HG03175 (cell line): Measurements from ENCODE around the gene CLDN14.
A peak's percentile ranks its signal among the peaks of the same experiment; 100 is the strongest.

Experiments
- ATAC-seq: cut with Tn5 transposase; IDR thresholded peaks from one replicate; pipeline ENCODE4 v1.9.1; 2021; ENCODE audit warnings: mild to moderate bottlenecking, moderate library complexity; ENCODE audit not compliant: unreplicated experiment

The CLDN14 gene

GRCh38 chr21:36436829-36437744 lies 42.8 kb downstream of the CLDN14 start:
- ATAC-seq, result no peak

GRCh38 chr21:36434144-36434543 lies 45.8 kb downstream of the CLDN14 start:
- no peak for ATAC-seq

DNA sequence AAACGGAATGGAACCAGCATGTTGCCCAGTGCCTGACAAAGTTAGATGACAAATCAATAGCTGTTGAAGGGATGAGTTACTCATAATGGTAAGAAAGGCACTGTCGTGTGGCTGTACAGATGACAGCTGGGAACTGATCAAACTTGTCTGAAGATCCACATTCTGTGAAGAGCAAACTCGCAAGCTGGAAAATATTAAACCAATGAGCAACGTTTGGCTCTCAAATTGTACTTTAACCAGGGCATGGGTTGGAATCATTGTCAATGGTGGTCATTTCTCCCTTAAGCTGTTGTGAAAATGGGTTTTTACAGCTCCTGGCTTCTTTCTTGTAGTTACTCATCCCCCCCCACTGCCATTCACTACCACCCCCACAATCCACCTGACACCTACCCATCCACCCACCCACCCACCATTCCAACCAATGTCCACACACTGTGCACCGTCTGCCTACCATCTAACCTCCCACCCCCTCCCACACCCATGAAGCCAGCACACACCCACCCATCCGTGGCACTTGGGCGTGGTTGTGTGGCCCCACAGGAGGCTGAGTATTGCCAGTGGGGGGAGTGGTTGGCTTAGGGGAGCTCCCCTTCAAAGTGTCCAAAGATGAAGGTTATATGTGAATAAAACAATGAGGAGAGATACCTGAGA lies 46.7 kb downstream of the CLDN14 start:
- ATAC-seq, result no peak

DNA sequence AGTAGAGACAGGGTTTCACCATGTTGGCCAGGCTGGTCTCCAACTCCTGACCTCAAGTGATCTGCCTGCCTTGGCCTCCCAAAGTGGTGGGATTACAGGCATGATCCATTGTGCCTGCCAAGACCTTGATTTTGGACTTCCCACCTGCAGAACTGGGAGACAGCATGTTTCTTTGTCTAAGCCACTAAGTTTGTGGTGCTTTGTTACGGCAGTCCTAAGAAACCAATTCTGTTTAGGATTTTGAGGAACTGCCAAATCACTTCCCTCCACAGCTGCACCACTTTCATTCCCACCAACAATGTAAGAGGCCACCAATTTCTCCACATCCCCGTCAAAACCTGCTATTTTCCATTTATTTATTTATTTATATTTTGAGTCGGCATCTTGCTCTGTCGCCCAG lies 48.7 kb downstream of the CLDN14 start:
- ATAC-seq, result no peak

- no peak for ATAC-seq
These were observed 49.1 kb downstream of the CLDN14 start for GRCh38 chr21:36430841-36431240.

DNA sequence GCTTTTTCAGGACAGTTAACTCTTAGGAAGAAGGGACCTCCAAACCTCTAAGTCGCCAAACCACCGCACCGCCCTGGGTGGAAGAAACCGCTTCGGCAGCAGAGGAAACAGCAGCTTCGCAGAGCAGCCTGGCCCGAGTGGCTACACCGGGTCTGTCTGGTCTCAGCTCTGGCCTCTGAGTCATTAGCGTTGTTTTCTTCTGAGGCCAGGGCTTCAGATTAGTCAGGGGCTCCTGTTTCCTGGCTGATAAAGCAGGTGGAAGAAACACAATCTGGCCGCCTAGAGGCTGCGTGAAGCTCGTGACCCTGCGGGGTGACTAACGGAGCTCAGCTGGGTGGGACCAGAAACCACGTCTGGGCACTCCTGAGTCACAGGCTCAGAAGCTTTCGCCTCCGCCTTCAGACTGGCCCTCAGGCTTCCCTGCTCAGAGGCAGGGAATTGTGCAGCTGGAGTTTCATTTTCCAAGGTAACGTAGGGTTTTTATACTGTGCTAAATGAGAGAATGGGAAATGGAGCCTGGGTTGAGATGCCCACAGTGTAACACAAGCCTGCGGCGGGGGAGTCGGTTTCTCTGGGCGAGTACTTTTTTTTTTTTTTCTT lies 49.9 kb downstream of the CLDN14 start:
- peak; percentile 88 for ATAC-seq

DNA sequence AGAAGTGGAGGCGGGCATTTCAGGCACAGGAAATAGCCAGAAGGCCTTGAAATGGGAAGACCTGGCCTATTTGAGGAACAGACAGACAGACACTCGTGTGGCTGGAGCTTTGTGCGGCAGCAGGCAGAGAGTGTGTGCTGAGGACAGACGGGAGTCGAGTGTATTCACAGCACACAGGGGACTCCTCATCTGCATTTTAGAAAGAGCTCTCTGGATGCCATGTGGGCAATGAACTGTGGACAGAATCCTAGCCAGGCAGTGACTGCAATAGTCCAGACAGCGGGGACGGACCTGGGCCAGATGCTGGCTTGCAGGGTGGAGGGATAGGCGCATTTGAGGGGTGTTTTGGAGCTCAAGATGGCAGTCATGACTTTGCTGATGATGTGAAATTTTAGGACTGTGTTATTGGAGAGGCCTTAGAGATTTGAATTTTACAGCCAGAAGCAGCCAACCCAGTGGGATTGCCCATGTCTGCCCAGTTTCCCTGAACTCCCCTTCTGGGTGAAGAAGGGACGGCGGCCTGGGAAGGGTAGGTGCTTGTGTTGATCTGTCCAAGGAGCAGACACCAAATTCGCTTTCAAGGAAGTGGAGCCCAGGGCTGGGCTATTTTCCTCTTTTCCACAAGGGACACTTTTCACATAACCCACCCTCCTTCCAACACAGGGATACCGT lies 51.0 kb downstream of the CLDN14 start:
- ATAC-seq, result no peak

- no peak for ATAC-seq
These were observed 52.4 kb downstream of the CLDN14 start for GRCh38 chr21:36427502-36427901.

DNA sequence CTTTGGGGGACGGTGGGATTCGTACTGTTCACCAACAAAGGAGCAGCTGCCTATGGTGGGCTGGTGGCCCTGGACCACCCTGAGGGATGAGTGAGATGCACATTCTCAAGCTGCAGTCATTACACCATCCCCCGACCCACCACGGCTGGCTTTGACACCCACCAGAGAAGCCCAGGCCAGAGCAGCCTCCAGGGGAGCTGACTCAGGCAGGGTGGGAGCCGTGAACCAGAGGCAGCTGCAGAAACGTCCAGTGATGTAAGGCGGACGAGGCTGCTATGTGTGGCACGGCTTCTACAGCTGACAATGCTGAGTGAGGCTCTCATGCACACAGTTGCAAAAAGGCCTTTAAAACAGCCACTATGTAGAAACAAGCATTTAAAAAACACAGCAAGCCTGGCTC lies 54.6 kb downstream of the CLDN14 start:
- ATAC-seq, result no peak

DNA sequence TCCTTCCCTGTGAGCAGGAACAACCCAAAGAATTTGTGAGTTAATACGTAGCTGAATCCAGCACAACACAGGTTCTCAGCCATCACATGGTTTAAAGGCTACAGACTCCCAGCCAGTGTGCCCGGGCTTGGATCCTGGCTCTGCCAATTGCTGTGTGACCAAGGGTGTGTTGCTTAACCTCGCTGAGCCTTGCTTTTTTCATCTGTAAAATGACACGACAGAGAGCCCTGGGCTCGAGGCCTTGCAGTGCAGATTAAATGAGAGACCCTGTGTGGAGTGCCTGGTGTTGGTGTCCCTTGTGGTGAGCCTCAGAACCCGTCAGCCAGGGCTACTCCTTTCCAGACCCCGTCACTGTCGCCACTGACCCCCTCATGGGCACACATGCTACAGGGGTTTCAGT lies 55.3 kb downstream of the CLDN14 start:
- no peak for ATAC-seq

DNA sequence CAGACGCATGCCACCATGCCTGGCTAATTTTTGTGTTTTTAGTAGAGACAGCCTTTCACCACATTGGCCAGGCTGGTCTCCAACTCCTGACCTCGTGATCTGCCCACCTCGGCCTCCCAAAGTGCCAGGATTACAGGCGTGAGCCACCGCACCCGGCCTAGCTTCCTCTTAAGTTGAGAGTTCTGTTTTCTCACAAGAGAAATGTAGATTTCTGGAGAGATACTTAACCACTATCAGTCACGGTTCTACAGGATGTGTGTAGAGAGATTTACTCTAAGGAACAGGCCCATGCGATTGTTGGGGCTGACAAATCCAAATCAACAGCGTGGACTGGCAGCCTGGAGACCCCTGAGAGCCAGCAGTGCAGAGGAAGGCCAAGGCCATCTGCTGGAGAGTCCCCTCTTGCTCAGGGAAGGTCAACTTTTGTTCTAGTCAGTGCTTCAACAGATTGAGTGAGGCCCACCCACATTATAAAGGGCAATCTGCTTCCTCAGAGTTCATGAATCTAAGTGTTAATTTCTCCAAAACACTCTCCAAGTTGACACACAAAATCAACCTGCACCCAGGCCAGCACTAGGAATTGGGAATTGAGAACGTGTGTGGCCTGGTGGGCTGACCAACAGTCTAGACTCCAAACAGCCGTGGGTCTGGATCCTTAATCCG lies 56.0 kb downstream of the CLDN14 start:
- ATAC-seq, result no peak

- no peak for ATAC-seq
These were observed 57.4 kb downstream of the CLDN14 start for GRCh38 chr21:36422279-36423098.

DNA sequence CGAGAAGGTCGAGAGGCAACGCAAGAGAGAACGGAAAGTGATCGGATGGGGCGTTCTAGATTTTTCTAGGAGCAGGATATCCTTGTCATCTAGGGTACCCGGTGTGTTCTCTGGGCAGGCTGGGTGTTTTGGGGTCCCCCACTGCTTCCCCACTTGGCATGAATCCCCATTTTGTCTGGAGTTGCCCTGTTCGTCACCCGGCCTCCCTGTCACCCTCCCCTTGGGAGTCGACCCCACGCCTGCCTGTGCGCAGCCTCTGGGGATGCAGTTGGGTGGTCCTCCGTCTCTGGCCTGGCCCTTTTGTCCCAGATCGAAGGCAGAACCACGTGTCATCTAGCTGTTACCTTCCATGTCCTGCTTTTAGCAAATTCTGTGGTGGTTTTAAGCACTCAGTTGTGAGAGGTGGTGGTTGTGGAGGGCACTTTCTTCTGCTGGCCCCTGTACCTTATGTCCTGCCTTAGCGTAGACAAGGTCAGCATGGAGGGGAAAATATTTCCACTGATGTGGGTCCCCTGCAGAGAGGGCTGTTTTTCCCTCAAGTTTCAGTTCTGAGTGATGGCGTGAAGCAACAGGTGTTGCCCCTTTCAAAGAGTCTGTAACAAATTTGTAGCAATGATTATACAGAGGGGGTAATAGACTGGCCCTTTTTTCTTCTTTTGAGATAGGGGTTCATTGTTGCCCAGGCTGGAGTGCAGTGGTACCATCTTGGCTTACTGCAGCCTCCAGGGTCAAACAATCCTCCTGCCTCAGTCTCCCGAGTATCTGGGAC lies 59.2 kb downstream of the CLDN14 start:
- no peak for ATAC-seq

GRCh38 chr21:36419996-36420395 lies 59.9 kb downstream of the CLDN14 start:
- ATAC-seq, result peak; percentile 53

GRCh38 chr21:36419241-36419640 lies 60.7 kb downstream of the CLDN14 start:
- ATAC-seq, result no peak

- ATAC-seq, result no peak
These were observed 64.5 kb downstream of the CLDN14 start for GRCh38 chr21:36415375-36415774.

GRCh38 chr21:36412916-36413315 lies 67.0 kb downstream of the CLDN14 start:
- ATAC-seq, result no peak

GRCh38 chr21:36411301-36411700 lies 68.6 kb downstream of the CLDN14 start:
- ATAC-seq, result no peak
